Sigmoid colon (tissue), 7 donors: Measurements from ENCODE around the gene HIVEP2. TPM values are rescaled to one million over a fixed set of nuclear protein-coding genes. Genes with fewer than 3 reads are reported as not detected.

Experiments
- DNase-seq: peaks from one replicate; pipeline ENCODE4 v3.0.0-alpha.2; 2019
- H3K27ac ChIP-seq, 4 donors: fragments of 200-600 bp; sonication (generic); one replicate each; pipeline ENCODE4 v1.5.1; 2016 to 2019; ENCODE audit warnings: mild to moderate bottlenecking in 1 of 4
- H3K27me3 ChIP-seq, 3 donors: fragments of 200-600 bp; sonication (generic); one replicate each; pipeline ENCODE4 v1.5.1; 2019; ENCODE audit warnings: mild to moderate bottlenecking in 1 of 3
- H3K36me3 ChIP-seq, 4 donors: fragments of 200-600 bp; sonication (generic); one replicate each; pipeline ENCODE4 v1.5.1; 2016 to 2019
- H3K4me1 ChIP-seq, 4 donors: fragments of 200-600 bp; sonication (generic); one replicate each; pipeline ENCODE4 v1.5.1; 2017 to 2019
- H3K4me3 ChIP-seq, 4 donors: fragments of 200-600 bp; sonication (generic); one replicate each; pipeline ENCODE4 v1.5.1; 2017 to 2019; ENCODE audit warnings: mild to moderate bottlenecking in 2 of 4, moderate library complexity in 1 of 4
- H3K9me3 ChIP-seq, 4 donors: fragments of 200-600 bp in 3 of 4; sonication (generic) in 3 of 4; one replicate each; pipeline versions ENCODE4 v1.5.1 to v1.6.1; 2013 to 2019
- EP300 ChIP-seq, 4 donors: sonication (generic); formaldehyde crosslinking; IDR thresholded peaks; one replicate each; pipeline ENCODE4 v1.6.1; 2017; ENCODE audit warnings: antibody characterized with exemption in 4 of 4
- POLR2A ChIP-seq, 2 donors: fragments of 450-650 bp; IDR thresholded peaks; one replicate each; pipeline ENCODE4 v1.6.1; 2016; ENCODE audit warnings: antibody characterized with exemption in 2 of 2, mild to moderate bottlenecking in 2 of 2, moderate library complexity in 2 of 2
- POLR2AphosphoS5 ChIP-seq, 4 donors: sonication (generic); formaldehyde crosslinking; IDR thresholded peaks; one replicate each; pipeline ENCODE4 v1.6.1; 2017; ENCODE audit warnings: antibody characterized with exemption in 4 of 4
- WGBS, 2 donors: extraction: QIAGEN DNeasy Blood & Tissue Kit; methylation state at CpG; one replicate each; pipeline ENCODE4 v1.1.7; 2013; 5-methylcytosine and 5-hydroxymethylcytosine counted together
- intact Hi-C: fragments of 100-400 bp; cut with DNase I; formaldehyde crosslinking; loops from one replicate; pipeline ENCODE4 v1.15.1; 2023
- polyA plus RNA-seq, 3 donors: library from polyadenylated mRNA; stranded (reverse); fragments of 200-250 nt; gene quantifications; one replicate each; pipeline ENCODE4 v1.2.3, GENCODE V29; 2013
- total RNA-seq, 4 donors: library from RNA; depleted of rRNA; stranded (reverse); fragments of >200 nt; gene quantifications; one replicate each; pipeline ENCODE4 v1.1.0, GENCODE V29; 2016
- TF ChIP-seq, protein P1 (sequence below), 4 experiments: fragments of 450-650 bp in 3 of 4; fragments of 200-600 bp in 1 of 4; IDR thresholded peaks; one replicate each; pipeline ENCODE4 v1.5.1; 2016 to 2019; ENCODE audit warnings: antibody characterized with exemption in 4 of 4, mild to moderate bottlenecking in 3 of 4, moderate library complexity in 2 of 4
- donor health status: healthy with polysubstance abuse.
- donor health status: Bipolar disorder and iron deficiency.
- donor health status: healthy.

HIVEP2 gene
- total and polyA plus RNA-seq, 7 donors = 1.8 to 21.7 (median 11.5) TPM

DNA sequence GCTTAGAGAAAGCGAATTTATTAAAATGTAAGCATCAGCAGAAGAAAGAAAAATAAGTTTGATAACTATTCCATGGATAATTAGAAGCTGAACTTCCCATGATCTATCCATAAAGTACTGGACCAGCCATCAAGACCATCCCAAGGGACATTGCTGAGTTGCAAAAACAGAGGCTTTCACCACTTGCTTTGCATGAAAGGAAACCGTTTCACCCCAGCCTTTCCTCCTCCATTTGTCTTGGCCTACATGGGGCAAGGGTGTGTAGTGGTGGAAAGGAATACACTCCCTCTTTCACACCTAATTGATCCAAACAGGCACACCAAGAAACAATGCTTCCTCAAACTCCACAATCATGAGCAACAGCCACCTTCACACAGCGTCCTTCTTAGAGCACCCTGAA, 10.4 kb downstream of the HIVEP2 start:
- Histone ChIP-seq H3K27me3 (no peaks in the 10 kb centered on the region), H3K4me1 (peaks cover 0 to 24% (median 6%) of the 10 kb centered on the region in 4 donors), H3K4me3 (no peak overlapping the region), H3K9me3 (no peaks in the 10 kb centered on the region), H3K36me3 (no peaks in the 10 kb centered on the region), H3K27ac (no peak overlapping the region)
- TF ChIP-seq EP300 (IDR thresholded peaks at IDR 0.05) = no peak
- TF ChIP-seq, protein P1, sequence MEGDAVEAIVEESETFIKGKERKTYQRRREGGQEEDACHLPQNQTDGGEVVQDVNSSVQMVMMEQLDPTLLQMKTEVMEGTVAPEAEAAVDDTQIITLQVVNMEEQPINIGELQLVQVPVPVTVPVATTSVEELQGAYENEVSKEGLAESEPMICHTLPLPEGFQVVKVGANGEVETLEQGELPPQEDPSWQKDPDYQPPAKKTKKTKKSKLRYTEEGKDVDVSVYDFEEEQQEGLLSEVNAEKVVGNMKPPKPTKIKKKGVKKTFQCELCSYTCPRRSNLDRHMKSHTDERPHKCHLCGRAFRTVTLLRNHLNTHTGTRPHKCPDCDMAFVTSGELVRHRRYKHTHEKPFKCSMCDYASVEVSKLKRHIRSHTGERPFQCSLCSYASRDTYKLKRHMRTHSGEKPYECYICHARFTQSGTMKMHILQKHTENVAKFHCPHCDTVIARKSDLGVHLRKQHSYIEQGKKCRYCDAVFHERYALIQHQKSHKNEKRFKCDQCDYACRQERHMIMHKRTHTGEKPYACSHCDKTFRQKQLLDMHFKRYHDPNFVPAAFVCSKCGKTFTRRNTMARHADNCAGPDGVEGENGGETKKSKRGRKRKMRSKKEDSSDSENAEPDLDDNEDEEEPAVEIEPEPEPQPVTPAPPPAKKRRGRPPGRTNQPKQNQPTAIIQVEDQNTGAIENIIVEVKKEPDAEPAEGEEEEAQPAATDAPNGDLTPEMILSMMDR (IDR thresholded peaks at IDR 0.05) = no peak
- no peak for TF ChIP-seq POLR2AphosphoS5 (IDR thresholded peaks at IDR 0.05)
- no peak for TF ChIP-seq POLR2A (IDR thresholded peaks at IDR 0.05)
- WGBS, 2 donors = 74 to 91% methylated on average over 3 of the region's 3 CpGs
- DNase-seq = no peak
- intact Hi-C loops = no loop called here

GRCh38 chr6:142934106-142934505, 10.9 kb downstream of the HIVEP2 start:
- no peak overlapping the region for H3K4me3 ChIP-seq
- H3K36me3 ChIP-seq = no peaks in the 10 kb centered on the region
- intact Hi-C loops = no loop called here
- H3K27me3 ChIP-seq = no peaks in the 10 kb centered on the region
- no peaks in the 10 kb centered on the region for H3K9me3 ChIP-seq
- no peak for TF ChIP-seq EP300 (IDR thresholded peaks at IDR 0.05)
- TF ChIP-seq, protein P1 (IDR thresholded peaks at IDR 0.05) = no peak
- TF ChIP-seq POLR2A (IDR thresholded peaks at IDR 0.05) = no peak
- no peak for TF ChIP-seq POLR2AphosphoS5 (IDR thresholded peaks at IDR 0.05)
- peaks cover 0 to 20% (median 6%) of the 10 kb centered on the region in 4 donors for H3K4me1 ChIP-seq
- H3K27ac ChIP-seq = no peak overlapping the region
- DNase-seq = no peak

DNA sequence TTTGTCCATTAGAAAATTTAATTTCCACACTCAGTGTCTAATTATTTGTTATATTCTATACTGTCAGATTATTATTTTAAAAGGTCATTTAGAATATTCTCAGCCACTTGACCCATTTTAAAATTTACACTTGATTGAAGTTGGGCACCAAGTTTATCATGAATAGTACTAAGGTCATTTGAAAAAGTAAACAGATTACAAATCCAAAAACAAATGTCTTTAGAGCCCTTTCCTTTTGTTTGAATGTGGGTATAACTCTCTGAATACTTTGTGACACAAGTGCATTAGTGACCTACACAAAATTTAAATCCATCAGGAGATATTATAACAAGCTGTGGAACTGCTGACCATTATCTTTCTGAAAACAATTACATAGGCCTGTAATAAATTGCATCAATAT, 11.3 kb downstream of the HIVEP2 start:
- intact Hi-C loops = no loop called here
- Histone ChIP-seq H3K27ac (no peak overlapping the region), H3K4me3 (no peak overlapping the region), H3K9me3 (no peaks in the 10 kb centered on the region), H3K4me1 (peaks cover 0 to 17% (median 6%) of the 10 kb centered on the region in 4 donors), H3K36me3 (no peaks in the 10 kb centered on the region), H3K27me3 (no peaks in the 10 kb centered on the region)
- TF ChIP-seq, protein P1 (IDR thresholded peaks at IDR 0.05) = no peak
- no peak for TF ChIP-seq EP300 (IDR thresholded peaks at IDR 0.05)
- TF ChIP-seq POLR2A (IDR thresholded peaks at IDR 0.05) = no peak
- no peak for TF ChIP-seq POLR2AphosphoS5 (IDR thresholded peaks at IDR 0.05)
- DNase-seq = no peak

GRCh38 chr6:142932889-142933288, 12.1 kb downstream of the HIVEP2 start:
- 41 to 77% methylated on average over 2 of the region's 2 CpGs for WGBS, 2 donors

DNA sequence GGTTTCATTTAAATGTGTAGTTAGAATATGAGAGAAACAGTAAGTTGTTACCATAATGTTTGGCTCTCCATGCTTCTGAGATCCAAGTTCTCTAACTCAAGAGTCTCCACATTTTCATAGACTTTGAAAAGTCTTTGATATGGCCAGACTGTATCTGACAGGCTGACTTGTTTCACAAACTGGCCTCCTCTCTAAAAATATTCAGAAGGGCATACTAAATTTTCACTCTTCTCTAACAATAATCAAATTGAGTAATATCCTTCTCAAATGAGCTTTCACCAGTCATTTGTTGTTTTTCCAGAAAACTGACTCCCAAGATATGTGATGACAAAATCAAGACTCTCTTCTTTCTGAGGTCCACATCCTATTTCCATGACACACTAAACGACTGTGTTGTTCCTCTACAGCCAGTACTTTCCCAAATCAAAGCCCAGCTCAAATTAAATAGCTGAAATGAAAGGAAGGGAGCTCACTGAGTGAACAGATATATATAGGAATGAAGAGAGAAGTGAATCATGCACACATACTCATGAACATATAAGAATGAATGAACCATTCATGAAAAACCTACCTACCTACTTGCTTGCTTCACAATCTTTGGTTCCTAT, 15.1 kb downstream of the HIVEP2 start:
- intact Hi-C loops = loop anchor here (5.0 kb wide), 2 partner anchors 43 to 83 kb away; no protein-coding TSS in a partner anchor
- Histone ChIP-seq H3K27me3 (no peaks in the 10 kb centered on the region), H3K27ac (no peak overlapping the region), H3K4me3 (no peak overlapping the region), H3K36me3 (no peaks in the 10 kb centered on the region), H3K9me3 (no peaks in the 10 kb centered on the region), H3K4me1 (peaks cover 0 to 24% (median 11%) of the 10 kb centered on the region in 4 donors)
- TF ChIP-seq EP300 (IDR thresholded peaks at IDR 0.05) = no peak
- TF ChIP-seq POLR2A (IDR thresholded peaks at IDR 0.05) = no peak
- TF ChIP-seq POLR2AphosphoS5 (IDR thresholded peaks at IDR 0.05) = no peak
- TF ChIP-seq, protein P1 (IDR thresholded peaks at IDR 0.05) = no peak
- 65 to 74% methylated on average over 1 of the region's 1 CpG for WGBS, 2 donors
- no peak for DNase-seq

More at GRCh38 chr6:142932889-142933288, 12.1 kb downstream of the HIVEP2 start:
- Histone ChIP-seq H3K36me3 (no peaks in the 10 kb centered on the region), H3K27ac (no peak overlapping the region), H3K27me3 (no peaks in the 10 kb centered on the region), H3K4me3 (no peak overlapping the region), H3K4me1 (peaks cover 0 to 12% (median 5%) of the 10 kb centered on the region in 4 donors), H3K9me3 (no peaks in the 10 kb centered on the region)
- TF ChIP-seq EP300 (IDR thresholded peaks at IDR 0.05) = no peak
- no peak for DNase-seq
- intact Hi-C loops = no loop called here
